Smooth muscle cell (in vitro differentiated cells): ENCODE measurements around the gene RPGRIP1. TPM values are rescaled to one million over a fixed set of nuclear protein-coding genes. Genes with fewer than 3 reads are reported as not detected.
A peak's percentile ranks its signal among the peaks of the same experiment; 100 is the strongest.

Source experiments
- DNase-seq: peaks from one replicate; lab custom pipeline; 2025; ENCODE audit not compliant: unreplicated experiment; lab: John Stamatoyannopoulos, UW
- H2AFZ ChIP-seq: fragments of 200-600 bp; sonication (generic); 2 replicates; pipeline ENCODE4 v1.6.0; 2016; ENCODE audit warnings: antibody characterized with exemption, low read depth, mild to moderate bottlenecking
- H3F3A ChIP-seq: fragments of 200-600 bp; sonication (generic); 2 replicates; pipeline ENCODE4 v1.6.0; 2017; ENCODE audit warnings: antibody characterized with exemption, low read depth
- H3K27ac ChIP-seq: fragments of 200-600 bp; sonication (generic); 2 replicates; pipeline ENCODE4 v1.5.1; 2016; ENCODE audit warnings: low read depth, mild to moderate bottlenecking
- H3K27me3 ChIP-seq: fragments of 200-600 bp; sonication (generic); 2 replicates; pipeline ENCODE4 v1.6.1; 2016; ENCODE audit warnings: low read depth, mild to moderate bottlenecking
- H3K36me3 ChIP-seq: fragments of 200-600 bp; sonication (generic); 2 replicates; pipeline ENCODE4 v1.5.1; 2016; ENCODE audit warnings: low read depth
- H3K4me1 ChIP-seq: fragments of 200-600 bp; sonication (generic); 2 replicates; pipeline ENCODE4 v1.5.1; 2016; ENCODE audit warnings: low read depth
- H3K4me2 ChIP-seq: fragments of 200-600 bp; sonication (generic); 2 replicates; pipeline ENCODE4 v1.6.0; 2016; ENCODE audit warnings: mild to moderate bottlenecking
- H3K4me3 ChIP-seq: fragments of 200-600 bp; sonication (generic); 2 replicates; pipeline ENCODE4 v1.5.1; 2016; ENCODE audit warnings: mild to moderate bottlenecking
- H3K79me2 ChIP-seq: fragments of 200-600 bp; sonication (generic); 2 replicates; pipeline ENCODE4 v1.6.0; 2016; ENCODE audit warnings: low read depth, mild to moderate bottlenecking
- H3K9ac ChIP-seq: fragments of 200-600 bp; sonication (generic); 2 replicates; pipeline ENCODE4 v1.6.0; 2016; ENCODE audit warnings: low read depth
- H3K9me3 ChIP-seq: fragments of 200-600 bp; sonication (generic); replicated peaks from 2 replicates; pipeline ENCODE4 v1.5.1; 2016; ENCODE audit warnings: low read depth
- H4K20me1 ChIP-seq: fragments of 200-600 bp; sonication (generic); 2 replicates; pipeline ENCODE4 v1.6.0; 2016; ENCODE audit warnings: low read depth
- CTCF ChIP-seq: fragments of 200-600 bp; sonication (generic); IDR thresholded peaks from 2 replicates; pipeline ENCODE4 v1.5.1; 2017; ENCODE audit warnings: borderline replicate concordance, mild to moderate bottlenecking, antibody characterized with exemption; ENCODE audit not compliant: insufficient read depth, poor library complexity, severe bottlenecking
- WGBS: methylation state at CpG from one replicate; pipeline ENCODE4 v1.1.7; 2016; ENCODE audit warnings: low lambda C conversion rate; 5-methylcytosine and 5-hydroxymethylcytosine counted together
- polyA plus RNA-seq: library from polyadenylated mRNA; unstranded; fragments of >200 nt; fragmentation: Nextera tagmentation; extraction: Ambion mirVana; gene quantifications from 2 replicates; pipeline ENCODE4 v1.2.1, GENCODE V29; 2016
- total RNA-seq: library from RNA; depleted of rRNA; stranded (reverse); fragments of >200 nt; gene quantifications from 2 replicates; pipeline ENCODE4 v1.2.3, GENCODE V29; 2014

Gene RPGRIP1
- total and polyA plus RNA-seq, 2 experiments from 2014 or later: not detected

DNA sequence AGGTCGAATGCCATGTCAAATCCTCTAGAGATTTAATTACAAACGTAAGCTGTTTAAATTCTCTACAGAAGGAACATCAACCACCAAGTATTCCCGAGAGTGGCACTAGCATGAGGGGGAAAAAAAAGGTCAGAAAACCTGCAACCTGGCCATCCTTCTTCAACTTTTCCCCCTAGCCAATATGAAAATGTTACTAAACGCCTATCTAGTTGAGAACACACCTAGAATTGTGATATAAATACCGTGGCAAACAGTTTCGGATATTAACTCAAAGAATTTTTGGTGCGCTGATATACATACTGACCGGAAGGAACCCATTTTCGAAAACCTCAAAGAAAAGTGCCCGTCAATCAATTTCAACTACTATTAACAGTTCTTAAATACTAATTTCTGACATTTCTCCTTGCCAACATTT lies 12.4 kb upstream of the RPGRIP1 start:
- peaks cover 60% of the 10 kb centered on the region for H3K4me1 ChIP-seq
- H3K4me3 ChIP-seq: peak overlapping the region; percentile 97
- H3K79me2 ChIP-seq: peaks cover 68% of the 10 kb centered on the region
- no peaks in the 10 kb centered on the region for H3K9me3 ChIP-seq
- peaks cover 5% of the 10 kb centered on the region for H3K36me3 ChIP-seq
- WGBS: 2% methylated on average over 10 of the region's 10 CpGs
- H3K9ac ChIP-seq: peak overlapping the region; percentile 99
- no peak for TF ChIP-seq CTCF
- peaks cover 67% of the 10 kb centered on the region for H4K20me1 ChIP-seq
- no peaks in the 10 kb centered on the region for H3K27me3 ChIP-seq
- peaks cover 45% of the 10 kb centered on the region for H3F3A ChIP-seq
- no peak overlapping the region for H2AFZ ChIP-seq
- no peak for DNase-seq
- peak overlapping the region; percentile 100 for H3K4me2 ChIP-seq
- peak overlapping the region; percentile 89 for H3K27ac ChIP-seq

DNA sequence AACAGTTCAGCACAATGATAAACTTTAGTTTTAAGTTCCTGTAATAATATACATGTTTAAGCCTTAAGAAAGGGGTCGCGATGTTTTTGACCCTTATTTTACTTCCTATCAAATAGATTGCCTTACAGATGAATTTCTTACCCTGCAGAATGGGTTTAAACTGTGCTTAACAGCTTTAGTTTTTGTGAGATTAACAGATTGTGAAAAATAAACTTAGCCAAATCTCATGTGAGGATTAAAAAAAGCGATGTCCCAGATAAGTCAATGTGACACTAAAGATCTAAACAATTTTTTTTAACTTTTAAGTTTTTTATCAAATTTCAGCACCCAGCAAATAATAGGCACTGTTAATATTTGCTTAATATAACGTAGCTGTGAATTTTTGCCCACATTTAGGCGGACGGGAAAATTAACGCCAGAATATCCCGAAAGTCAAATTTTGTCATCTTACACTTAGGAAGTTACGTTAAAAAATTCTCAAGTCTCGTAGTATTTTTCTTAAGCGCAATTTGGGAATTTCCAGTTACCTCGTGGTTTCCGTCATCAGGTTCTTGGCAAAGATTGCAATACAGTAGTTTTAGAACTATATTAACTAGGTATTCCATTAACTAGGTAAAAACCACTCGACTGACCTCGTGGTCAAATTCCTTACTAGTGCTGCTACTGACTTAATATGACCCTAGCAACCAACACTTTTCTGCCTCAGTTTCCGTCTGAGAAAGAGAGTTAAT lies 11.8 kb upstream of the RPGRIP1 start:
- WGBS: under 1% methylated on average over 16 of the region's 16 CpGs
- TF ChIP-seq CTCF: no peak
- DNase-seq: no peak

DNA sequence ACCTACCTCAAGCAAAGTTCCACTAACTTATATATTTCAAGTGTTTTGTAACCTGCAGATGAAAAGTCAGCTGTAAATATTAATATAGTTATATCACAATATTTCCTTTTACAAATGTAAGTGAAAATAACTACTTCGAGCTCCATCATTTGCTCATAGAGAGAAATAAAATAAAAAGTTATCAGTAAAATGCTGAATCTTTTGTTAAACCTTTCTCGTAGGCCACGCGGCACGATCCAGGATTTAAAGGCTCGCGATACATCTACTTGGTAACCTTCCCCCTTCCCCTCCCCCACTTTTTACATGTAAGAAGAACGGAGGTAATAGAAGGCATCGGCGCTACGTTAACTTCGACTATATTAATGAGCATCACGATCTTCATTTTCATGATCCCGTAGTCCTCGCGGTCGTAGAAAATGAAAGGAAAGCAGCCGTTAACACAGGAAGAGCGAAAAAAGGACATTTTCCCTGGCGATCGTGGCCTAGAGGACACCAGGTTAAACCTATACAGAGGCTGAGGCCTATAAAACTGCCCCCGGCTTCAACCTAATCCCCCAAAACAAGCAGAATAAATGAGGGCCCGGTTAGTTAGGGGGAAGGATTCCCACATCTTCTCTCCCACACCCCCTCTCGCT lies 11.1 kb upstream of the RPGRIP1 start:
- H3K27me3 ChIP-seq: no peaks in the 10 kb centered on the region
- DNase-seq: no peak
- peak overlapping the region; percentile 89 for H3K27ac ChIP-seq
- H3K4me3 ChIP-seq: peak overlapping the region; percentile 97
- no peak overlapping the region for H2AFZ ChIP-seq
- peaks cover 54% of the 10 kb centered on the region for H4K20me1 ChIP-seq
- H3F3A ChIP-seq: peaks cover 36% of the 10 kb centered on the region
- peaks cover 47% of the 10 kb centered on the region for H3K4me1 ChIP-seq
- peak overlapping the region; percentile 100 for H3K4me2 ChIP-seq
- H3K9ac ChIP-seq: peak overlapping the region; percentile 99
- no peaks in the 10 kb centered on the region for H3K36me3 ChIP-seq
- H3K9me3 ChIP-seq: no peaks in the 10 kb centered on the region
- 1% methylated on average over 24 of the region's 24 CpGs for WGBS
- no peak for TF ChIP-seq CTCF
- H3K79me2 ChIP-seq: peaks cover 55% of the 10 kb centered on the region

More for the DNA sequence above, 11.8 kb upstream of the RPGRIP1 start:
- Histone ChIP-seq H3K9ac (peak overlapping the region; percentile 99), H3K27me3 (no peaks in the 10 kb centered on the region), H3K27ac (peak overlapping the region; percentile 89), H3K4me3 (peak overlapping the region; percentile 97), H4K20me1 (peaks cover 61% of the 10 kb centered on the region), H3K9me3 (no peaks in the 10 kb centered on the region), H3K36me3 (peaks cover 3% of the 10 kb centered on the region), H3K79me2 (peaks cover 62% of the 10 kb centered on the region), H2AFZ (no peak overlapping the region), H3K4me1 (peaks cover 53% of the 10 kb centered on the region), H3F3A (peaks cover 42% of the 10 kb centered on the region), H3K4me2 (peak overlapping the region; percentile 100)
